ENCODE measurements around the gene ANKRD35. TPM values are rescaled to one million over a fixed set of nuclear protein-coding genes. Genes with fewer than 3 reads are reported as not detected.
"Not testable (repeated sequence)": the region's sequence is repeated elsewhere in the genome, so short reads cannot be mapped to it uniquely, and the experiment has no call there.

Gene ANKRD35
- total RNA-seq, 2 donors from 2014 or later = 1.8 to 2.4 TPM

GRCh38 chr1:145922266-145922665 lies 36.6 kb upstream of the ANKRD35 start:
- peaks cover 8% of the 10 kb centered on the region for H3K36me3 ChIP-seq
- peaks cover 0 to 33% of the 10 kb centered on the region in 2 donors for H3K4me1 ChIP-seq
- no peak for DNase-seq (ENCODE audit: low spot score)

GRCh38 chr1:145920297-145920696 lies 34.6 kb upstream of the ANKRD35 start:
- peaks cover 12% of the 10 kb centered on the region for H3K36me3 ChIP-seq
- DNase-seq (ENCODE audit: low spot score); H3K4me3 ChIP-seq; H3K9me3 ChIP-seq; H3K27me3 ChIP-seq; H3K27ac ChIP-seq: not testable (repeated sequence)
- H3K4me1 ChIP-seq = peaks cover 0 to 29% of the 10 kb centered on the region in 2 donors

More at GRCh38 chr1:145922266-145922665, 36.6 kb upstream of the ANKRD35 start:
- TF ChIP-seq CTCF (IDR thresholded peaks at IDR 0.05) = no peak
- no peak overlapping the region for H3K27ac ChIP-seq
- no peak overlapping the region for H3K4me3 ChIP-seq
- H3K27me3 ChIP-seq = no peaks in the 10 kb centered on the region
- H3K9me3 ChIP-seq = no peaks in the 10 kb centered on the region

- H3K4me3 ChIP-seq = peak overlapping the region; percentile 87 to 91
- H3K4me1 ChIP-seq = peaks cover 0 to 29% of the 10 kb centered on the region in 2 donors
- no peak for TF ChIP-seq CTCF (IDR thresholded peaks at IDR 0.05)
- H3K27me3 ChIP-seq = no peaks in the 10 kb centered on the region
- peaks cover 12% of the 10 kb centered on the region for H3K36me3 ChIP-seq
- H3K27ac ChIP-seq = peak overlapping the region; percentile 87 to 92
- H3K9me3 ChIP-seq = no peaks in the 10 kb centered on the region
- no peak for DNase-seq (ENCODE audit: low spot score)
Observed at GRCh38 chr1:145918992-145919939, 33.6 kb upstream of the ANKRD35 start.

- H3K4me3 ChIP-seq = peak within 1 kb of the TSS; percentile 87 to 91
- H3K36me3 ChIP-seq = peaks cover 19% of the 10 kb centered on the region
- peak within 1 kb of the TSS; percentile 87 to 92 for H3K27ac ChIP-seq
- DNase-seq (ENCODE audit: low spot score) = peak; percentile 92
- no peak for TF ChIP-seq CTCF (IDR thresholded peaks at IDR 0.05)
- H3K27me3 ChIP-seq = no peaks in the 10 kb centered on the region
- peaks cover 0 to 29% of the 10 kb centered on the region in 2 donors for H3K4me1 ChIP-seq
- no peaks in the 10 kb centered on the region for H3K9me3 ChIP-seq
Observed at GRCh38 chr1:145918144-145918991, 32.7 kb upstream of the ANKRD35 start, which contains the start of gene PEX11B. Gene PEX11B (minus strand): TSS chr1:145918717. CDS start chr1:145918688, 29 bp downstream.

GRCh38 chr1:145917595-145917994 lies 31.9 kb upstream of the ANKRD35 start:
- DNase-seq (ENCODE audit: low spot score) = no peak
- Histone ChIP-seq H3K27ac (peak overlapping the region in 1 of 2 donors; percentile 87), H3K4me1 (peaks cover 0 to 29% of the 10 kb centered on the region in 2 donors), H3K4me3 (peak overlapping the region; percentile 87 to 91), H3K9me3 (no peaks in the 10 kb centered on the region), H3K27me3 (no peaks in the 10 kb centered on the region), H3K36me3 (peaks cover 21% of the 10 kb centered on the region)
- TF ChIP-seq CTCF (IDR thresholded peaks at IDR 0.05) = no peak
